ENCODE measurements around the gene RASIP1. TPM values are rescaled to one million over a fixed set of nuclear protein-coding genes. Genes with fewer than 3 reads are reported as not detected.

Gene RASIP1
- total RNA-seq, 4 donors from 2014 or later = 11.3 to 60.8 (median 32.4) TPM

DNA sequence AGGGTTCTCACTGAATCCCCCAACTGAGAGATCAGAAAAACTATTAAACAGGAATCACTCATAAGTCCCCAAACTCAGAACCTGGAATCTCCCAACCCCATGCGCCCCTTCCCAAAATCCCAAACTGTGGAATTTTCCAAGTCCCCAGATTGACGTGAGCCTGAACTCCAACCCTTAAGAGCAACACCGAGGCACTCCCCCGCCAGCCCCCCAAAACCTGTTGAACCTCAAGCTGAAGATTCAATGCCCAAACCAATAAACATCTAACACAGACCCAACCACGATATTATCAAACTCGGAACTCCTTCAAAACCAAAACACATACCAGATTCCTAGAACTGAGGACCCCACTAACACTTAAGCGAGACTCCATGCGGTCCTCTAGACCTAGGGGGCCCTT is 5.7 kb upstream of the RASIP1 start:
- ATAC-seq (ENCODE audit: low FRiP score) (no peak), DNase-seq (ENCODE audit: low spot score) (no peak)
- TF ChIP-seq, protein P1, sequence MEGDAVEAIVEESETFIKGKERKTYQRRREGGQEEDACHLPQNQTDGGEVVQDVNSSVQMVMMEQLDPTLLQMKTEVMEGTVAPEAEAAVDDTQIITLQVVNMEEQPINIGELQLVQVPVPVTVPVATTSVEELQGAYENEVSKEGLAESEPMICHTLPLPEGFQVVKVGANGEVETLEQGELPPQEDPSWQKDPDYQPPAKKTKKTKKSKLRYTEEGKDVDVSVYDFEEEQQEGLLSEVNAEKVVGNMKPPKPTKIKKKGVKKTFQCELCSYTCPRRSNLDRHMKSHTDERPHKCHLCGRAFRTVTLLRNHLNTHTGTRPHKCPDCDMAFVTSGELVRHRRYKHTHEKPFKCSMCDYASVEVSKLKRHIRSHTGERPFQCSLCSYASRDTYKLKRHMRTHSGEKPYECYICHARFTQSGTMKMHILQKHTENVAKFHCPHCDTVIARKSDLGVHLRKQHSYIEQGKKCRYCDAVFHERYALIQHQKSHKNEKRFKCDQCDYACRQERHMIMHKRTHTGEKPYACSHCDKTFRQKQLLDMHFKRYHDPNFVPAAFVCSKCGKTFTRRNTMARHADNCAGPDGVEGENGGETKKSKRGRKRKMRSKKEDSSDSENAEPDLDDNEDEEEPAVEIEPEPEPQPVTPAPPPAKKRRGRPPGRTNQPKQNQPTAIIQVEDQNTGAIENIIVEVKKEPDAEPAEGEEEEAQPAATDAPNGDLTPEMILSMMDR (IDR thresholded peaks at IDR 0.05) = no peak

GRCh38 chr19:48745208-48745995 is 5.0 kb upstream of the RASIP1 start:
- TF ChIP-seq, protein P1 (IDR thresholded peaks at IDR 0.05) = no peak
- DNase-seq (ENCODE audit: low spot score) = no peak

DNA sequence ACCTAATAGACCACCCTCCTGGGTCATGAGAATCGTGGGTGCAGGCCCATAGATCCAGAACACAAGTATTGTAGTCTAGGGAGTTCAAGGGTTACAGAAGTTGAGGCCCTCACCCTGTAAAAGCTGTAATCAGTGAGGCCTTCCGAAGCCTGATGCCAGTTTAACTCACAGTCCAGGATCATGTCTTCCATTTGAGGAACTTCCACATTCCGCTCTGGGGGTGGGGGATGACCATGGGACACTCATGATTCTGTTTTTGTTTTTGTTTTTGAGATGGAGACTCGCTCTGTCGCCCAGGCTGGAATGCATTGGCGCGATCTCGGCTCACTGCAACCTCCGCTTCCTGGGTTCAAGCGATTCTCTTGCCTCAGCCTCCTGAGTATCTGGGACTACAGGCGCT is 1.7 kb upstream of the RASIP1 start:
- DNase-seq (ENCODE audit: low spot score) (no peak), ATAC-seq (ENCODE audit: low FRiP score) (no peak)
- TF ChIP-seq, protein P1 (IDR thresholded peaks at IDR 0.05) = no peak

More at GRCh38 chr19:48745208-48745995, 5.0 kb upstream of the RASIP1 start:
- ATAC-seq (ENCODE audit: low FRiP score) = no peak

- DNase-seq (ENCODE audit: low spot score) = no peak
- TF ChIP-seq, protein P1 (IDR thresholded peaks at IDR 0.05) = no peak
- ATAC-seq (ENCODE audit: low FRiP score) = peak; percentile 34
Observed at GRCh38 chr19:48741129-48741999, 954 bp upstream of the RASIP1 start.

DNA sequence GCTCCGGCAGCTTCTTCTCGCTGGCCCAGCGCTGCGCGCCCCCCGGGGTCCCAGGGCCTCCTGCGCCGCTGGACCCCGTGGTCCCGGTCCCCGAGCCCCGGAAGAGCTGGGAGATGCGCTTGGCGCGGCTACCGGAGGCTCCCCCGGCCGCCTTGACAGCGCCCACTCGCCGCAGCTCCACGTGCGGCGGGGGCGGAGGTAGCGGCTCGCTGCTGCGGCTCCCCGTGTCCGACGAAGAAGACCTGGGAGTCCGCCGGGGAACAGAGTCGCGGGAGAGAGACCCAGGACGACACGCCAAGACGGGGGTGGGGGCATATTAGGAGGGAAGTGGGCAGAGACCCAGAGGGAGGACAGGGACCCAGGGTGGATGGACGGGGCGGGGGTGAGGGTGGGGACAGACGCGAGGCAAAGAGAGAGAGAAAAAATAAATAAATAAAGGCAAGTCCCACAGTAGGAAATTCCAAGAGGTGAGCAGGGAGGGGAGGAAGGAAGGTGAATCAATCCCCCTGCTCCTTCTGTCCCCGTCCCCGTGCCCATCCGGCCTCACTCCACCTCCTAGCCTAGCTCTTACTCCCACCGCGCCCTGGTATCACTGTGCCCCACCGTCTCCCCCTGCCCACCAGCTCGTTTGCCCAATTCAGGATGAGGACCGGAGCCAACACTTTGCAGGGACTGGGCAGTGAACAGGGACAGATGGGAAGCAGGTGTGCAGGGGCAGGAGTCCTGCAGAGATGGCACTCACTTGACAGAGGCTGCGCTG is 826 bp downstream of the RASIP1 start:
- TF ChIP-seq, protein P1 (IDR thresholded peaks at IDR 0.05) = no peak
- ATAC-seq (ENCODE audit: low FRiP score) (no peak), DNase-seq (ENCODE audit: low spot score) (no peak)

DNA sequence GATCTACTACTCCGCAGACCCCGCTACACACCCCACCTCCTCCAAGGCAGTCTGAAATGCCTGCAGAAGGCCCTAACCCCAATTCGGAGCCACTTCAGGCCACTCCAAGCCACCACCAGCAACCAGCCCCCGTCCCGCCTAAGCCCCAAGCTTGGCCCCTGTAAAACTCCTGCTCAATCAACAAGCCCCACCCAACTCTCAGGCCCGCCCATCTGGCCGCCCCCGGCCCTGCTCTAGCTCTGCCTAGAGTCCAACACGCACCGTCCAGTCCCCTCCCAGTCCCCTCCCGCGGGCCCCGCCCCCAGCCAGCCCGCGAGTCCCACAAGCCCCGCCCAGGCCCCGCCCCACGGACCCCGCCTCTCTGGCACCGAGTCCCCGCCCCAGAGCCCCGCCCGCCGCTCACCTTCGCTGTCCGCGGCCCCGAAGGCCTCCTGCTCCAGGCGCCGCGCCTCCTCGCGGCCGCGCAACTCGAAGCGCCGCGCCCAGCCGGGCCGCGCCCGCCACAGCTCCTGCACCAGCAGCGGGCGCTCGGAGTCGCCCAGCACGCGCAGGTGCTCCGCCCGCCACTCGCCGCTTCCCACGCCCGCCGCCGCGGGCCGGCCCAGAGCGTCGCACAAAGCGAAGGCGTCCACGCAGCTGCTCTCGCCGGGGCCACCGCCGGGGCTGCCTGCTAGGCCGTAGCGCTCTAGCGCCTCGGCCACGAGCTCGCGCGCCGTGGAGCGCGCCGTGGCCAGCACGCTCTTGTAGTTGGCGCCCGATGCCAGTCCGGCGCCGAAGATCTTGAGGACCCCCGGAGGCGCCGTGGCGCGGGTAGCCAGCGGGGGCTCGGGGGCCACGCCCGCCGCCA is 1.6 kb downstream of the RASIP1 start:
- ATAC-seq (ENCODE audit: low FRiP score) (peak; percentile 85), DNase-seq (ENCODE audit: low spot score) (peak; percentile 85)
- TF ChIP-seq, protein P1 (IDR thresholded peaks at IDR 0.05) = no peak
